ENCODE results near the gene NHLH1.
"Not testable (repeated sequence)": the region's sequence is repeated elsewhere in the genome, so short reads cannot be mapped to it uniquely, and the experiment has no call there.

NHLH1 gene

DNA sequence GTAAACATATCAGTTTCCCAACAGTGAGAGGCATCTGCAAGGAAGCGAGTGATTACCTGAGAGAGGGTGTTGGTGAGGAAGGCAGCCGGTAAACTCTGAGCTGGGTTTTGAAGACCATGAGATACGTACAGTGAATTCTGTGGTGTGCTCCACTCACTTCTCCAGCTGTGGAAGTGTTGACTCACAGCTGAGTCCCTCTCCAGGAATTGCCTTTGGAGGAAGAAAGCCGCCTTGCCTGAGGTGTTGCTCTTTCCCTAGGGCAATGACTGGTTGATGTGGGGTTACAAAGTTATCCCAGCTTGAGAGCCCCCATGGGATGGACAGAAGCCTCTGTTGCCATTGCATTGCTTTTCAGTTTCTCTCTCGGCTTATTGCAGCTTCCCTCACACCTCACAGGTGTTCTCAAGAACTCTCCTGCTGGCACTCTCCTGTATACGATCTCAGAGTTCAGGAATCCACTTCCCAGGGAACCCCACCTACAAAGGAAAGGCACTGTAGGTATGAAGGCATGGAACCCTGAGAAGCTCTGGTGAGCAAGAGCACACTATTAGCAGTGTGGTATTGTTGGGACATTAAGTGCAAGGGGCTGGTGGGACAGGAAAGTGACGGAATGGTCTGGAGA lies 10.8 kb downstream of the NHLH1 start:
- no peak for DNase-seq (ENCODE audit: low read depth, low spot score)

DNA sequence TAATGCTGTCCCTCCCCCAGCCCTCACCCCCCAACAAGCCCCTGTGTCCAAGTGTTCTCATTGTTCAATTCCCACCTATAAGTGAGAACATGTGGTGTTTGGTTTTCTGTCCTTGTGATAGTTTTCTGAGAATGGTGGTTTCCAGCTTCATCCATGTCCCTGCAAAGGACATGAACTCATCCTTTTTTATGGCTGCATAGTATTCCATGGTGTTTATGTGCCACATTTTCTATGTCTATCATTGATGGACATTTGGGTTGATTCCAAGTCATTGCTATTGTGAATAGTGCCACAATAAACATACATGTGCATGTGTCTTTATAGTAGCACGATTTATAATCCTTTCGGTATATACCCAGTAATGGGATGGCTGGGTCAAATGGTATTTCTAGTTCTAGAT lies 17.9 kb downstream of the NHLH1 start:
- not testable (repeated sequence) for DNase-seq (ENCODE audit: low read depth, low spot score)

DNA sequence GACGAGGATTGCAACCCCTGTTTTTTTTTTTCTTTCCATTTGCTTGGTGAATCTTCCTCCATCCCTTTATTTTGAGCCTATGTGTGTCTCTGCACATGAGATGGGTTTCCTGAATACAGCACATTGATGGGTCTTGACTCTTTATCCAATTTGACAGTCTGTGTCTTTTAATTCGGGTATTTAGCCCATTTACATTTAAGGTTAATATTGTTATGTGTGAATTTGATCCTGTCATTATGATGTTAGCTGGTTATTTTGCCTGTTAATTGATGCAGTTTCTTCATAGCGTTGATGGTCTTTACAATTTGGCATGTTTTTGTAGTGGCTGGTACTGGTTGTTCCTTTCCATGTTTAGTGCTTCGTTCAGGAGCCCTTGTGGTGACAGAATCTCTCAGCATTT lies 21.5 kb downstream of the NHLH1 start:
- DNase-seq (ENCODE audit: low read depth, low spot score): not testable (repeated sequence)

DNA sequence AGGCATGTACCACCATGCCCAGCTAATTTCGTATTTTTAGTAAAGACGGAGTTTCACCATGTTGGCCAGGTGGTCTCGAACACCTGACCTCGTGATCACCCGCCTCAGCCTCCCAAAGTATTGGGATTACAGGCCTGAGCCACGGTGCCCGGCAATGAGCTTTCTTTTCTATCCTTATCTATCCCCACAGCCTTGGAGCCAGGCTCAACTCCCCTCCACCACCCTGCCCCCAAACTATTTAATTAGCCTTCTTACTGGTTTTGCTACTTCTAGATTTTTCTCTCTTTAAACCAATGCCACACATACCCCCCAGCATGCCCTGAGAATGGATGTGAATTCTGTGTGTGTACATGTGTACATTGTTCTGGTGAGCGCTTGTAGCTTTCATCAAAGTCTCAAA lies 27.8 kb downstream of the NHLH1 start:
- no peak for DNase-seq (ENCODE audit: low read depth, low spot score)

DNA sequence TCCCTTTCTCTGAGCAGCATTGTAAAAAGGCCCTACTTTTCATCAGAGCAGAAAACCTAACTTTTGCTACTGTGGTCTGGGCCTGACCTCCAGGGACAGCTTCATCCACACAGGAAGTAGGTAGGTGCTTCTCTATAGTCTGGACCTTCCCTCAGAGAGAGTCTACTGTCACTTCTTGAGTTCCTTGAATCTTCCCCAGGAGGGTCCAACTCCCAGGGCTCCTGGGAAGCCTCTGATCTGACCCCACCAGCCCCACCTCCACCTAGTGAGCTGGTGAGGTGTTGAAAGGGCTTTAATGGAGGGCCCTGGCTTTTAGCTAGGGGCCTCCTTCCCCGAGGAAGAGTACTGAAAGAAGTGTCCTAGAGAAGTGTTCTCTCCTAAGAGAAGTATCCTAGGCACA lies 30.8 kb downstream of the NHLH1 start:
- no peak for DNase-seq (ENCODE audit: low read depth, low spot score)

DNA sequence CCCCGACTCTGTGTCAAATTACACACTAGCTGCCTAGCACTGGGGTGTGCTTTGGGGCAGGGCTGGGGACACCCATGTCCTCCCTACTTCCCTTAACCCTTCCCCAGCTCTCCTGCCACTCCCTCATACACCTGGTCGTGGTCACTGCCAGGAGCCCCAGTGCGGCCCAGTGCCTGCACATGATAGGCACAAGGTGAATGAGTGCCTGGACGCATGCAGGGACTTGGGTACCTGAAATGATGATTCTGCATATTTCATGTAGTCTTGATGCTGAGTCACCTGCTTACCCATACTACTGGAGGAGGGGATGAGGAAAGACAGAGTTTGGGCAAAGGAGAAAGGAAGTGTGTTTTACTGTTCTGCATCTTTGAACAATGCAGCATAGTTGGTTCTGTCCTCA lies 32.0 kb downstream of the NHLH1 start:
- DNase-seq (ENCODE audit: low read depth, low spot score): no peak

DNA sequence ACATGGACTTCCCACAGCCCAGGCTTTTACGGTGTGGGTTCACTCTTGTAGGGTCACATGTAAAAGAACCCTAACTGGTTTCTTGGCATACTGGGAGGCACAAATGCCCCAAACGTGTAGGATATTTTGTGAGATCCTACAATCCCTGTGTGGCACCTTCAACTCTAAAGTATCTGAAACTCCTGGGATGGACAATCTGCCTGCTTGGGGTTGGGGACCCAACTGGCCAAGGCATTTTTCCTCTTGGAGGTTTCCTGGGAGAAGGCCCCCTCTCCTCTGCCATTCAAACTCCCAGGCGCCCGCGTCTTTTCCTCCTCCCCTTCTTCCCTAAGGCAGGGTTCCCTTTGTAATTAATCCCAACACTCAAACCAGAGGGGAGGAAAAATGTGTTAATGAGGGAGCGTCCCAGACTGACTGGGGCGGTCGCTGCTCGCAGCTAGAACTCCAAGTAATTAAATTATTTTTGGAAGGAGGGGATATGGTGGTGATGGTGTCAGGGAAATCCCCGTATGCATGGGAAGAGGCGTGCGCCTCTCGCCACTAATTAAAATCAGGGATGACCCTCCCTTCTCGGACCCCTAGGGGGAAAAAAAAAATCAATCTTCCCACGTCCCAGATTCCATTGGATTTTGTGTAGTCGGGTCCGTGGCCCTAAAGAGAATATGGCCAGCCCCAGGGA lies 32.8 kb downstream of the NHLH1 start:
- no peak for DNase-seq (ENCODE audit: low read depth, low spot score)

DNA sequence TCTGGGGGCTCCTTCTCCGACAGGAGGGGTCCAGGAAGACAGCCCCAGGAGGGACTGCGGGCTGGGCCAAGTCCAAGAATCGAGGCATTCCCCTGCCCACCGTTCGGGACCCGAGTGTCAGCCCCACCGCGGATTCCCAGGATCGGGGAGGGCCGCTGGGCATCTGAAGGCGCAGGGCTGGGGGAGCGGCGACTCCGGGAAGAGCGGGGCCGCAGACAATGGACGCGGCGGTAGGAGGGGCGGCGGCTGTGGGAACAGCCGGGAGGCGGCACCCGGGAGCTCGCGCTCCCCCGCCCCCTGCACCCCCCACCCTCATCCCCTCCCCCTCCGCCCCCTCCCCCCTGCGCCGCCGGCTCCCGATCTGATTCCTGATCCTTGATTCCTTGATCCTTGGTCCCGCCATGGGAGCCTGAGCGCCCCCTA lies 33.4 kb downstream of the NHLH1 start, which contains the start of gene VANGL2:
Gene VANGL2 (plus strand): TSS at position 342 of the 423 bp plus-strand sequence. CDS start 15,274 bp downstream, outside the sequence.
- DNase-seq (ENCODE audit: low read depth, low spot score): no peak

DNA sequence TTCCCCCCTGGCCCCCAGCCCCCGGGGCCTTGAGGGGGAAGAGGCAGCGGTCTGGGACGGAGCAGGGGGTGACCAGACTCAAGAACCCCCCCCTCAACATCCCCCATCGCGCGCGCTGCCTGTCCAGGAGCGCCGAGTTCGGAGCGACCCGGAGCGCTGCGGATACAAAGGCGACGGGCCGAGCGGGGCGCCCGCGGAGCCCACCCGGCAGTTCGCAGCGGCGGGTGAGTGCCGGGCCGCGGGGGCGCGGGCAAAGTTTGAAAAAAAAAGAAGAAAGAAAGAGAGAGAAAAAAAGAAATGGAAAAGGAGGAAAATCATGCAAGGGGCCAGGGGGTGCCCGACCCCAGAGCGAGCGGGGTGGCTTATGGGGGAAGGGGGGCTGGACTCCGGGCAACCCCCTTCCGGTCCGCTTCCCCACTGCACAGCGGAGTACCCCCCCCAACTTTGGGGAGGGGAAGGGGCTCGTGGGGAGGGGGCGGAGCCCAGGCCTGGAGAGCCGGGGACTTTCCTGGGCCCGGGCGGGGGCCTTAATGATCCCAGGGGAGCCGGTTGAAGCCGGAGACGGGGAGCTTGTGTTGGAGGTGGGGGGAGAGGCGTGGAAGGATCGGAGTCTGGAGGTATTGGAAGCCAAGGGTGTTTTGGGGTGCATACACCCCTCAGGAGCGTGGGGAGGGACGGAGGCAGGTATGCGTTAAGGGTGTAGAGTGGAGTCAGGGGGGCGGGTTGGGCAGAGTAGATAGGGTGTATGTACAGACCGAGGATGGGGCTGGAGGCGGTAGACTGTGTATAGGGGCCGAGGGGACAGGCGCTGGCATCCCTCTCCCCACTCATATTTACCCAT lies 34.0 kb downstream of the NHLH1 start:
- DNase-seq (ENCODE audit: low read depth, low spot score): no peak

DNA sequence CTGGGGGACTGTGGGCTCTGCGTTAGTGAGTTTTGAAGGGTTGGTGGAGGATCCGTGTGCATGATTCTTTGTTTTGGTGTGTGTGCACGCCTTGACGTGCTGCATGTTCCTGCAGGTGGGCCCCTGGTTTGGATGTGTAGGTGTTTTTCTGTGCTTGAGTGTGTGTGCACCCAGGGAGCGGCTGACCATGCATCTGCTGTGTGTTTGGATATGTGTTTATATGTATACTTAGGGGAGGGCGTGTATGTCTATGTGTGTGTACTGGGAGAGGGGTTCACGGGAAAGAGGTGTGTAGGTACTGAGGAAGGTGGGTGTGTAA lies 34.6 kb downstream of the NHLH1 start:
- DNase-seq (ENCODE audit: low read depth, low spot score): no peak

DNA sequence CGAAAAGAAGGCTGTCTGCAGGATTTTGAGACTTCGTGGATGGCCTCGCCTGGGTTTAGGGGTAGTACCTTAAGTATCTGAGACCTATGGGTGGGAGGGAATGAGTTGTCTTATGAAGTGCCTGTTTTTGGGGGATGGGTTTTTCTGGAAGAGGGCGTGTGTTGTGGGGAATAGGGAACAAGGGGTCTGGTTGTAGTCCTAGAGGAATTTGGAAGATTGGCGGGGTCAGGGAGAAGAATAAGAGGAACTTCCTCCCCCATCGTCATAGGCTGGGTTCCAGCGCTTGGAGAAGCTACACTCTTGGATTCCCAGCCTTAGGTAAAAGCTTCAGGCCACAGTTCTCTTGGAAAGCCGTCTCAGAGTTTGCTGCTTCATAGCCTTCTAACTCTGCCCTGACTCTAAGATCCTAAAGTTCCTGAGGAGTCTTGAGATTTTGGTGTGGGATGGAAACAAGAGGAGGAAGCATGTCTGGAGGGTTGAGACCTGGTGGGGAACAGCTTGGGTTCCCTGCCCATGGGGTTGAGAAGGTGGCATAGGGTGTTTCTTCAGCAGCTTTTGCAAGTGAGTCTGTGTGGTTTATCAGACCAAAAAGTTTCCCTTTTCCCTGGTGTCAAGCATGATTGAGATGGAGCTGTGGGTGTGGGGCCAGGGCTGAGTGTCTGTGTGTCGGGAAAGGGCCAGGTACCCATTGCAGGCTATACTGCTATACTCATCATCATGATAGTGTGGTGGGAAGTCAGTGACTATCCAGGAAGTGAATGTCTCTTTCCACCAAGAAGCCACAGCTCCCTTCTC lies 35.3 kb downstream of the NHLH1 start:
- no peak for DNase-seq (ENCODE audit: low read depth, low spot score)

DNA sequence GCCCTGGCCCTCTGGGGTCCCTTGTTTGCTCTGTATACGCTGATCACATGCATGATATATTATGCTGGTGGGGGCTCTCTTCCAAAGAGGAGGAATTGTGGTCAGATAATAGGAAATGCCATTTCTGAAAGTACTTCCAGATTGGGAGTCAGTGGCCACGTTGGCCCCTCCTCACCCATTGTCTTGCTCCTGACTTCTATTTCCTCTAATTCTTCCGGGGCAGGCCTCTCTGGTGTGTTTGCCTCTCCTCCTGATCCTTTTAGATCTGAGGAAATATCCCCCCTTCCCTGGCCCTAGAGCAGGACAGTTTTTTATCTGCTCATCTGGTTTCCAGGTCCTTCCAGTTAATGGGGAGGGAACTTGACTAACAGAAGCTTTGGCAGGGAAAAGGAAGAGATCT lies 36.4 kb downstream of the NHLH1 start:
- DNase-seq (ENCODE audit: low read depth, low spot score): no peak

DNA sequence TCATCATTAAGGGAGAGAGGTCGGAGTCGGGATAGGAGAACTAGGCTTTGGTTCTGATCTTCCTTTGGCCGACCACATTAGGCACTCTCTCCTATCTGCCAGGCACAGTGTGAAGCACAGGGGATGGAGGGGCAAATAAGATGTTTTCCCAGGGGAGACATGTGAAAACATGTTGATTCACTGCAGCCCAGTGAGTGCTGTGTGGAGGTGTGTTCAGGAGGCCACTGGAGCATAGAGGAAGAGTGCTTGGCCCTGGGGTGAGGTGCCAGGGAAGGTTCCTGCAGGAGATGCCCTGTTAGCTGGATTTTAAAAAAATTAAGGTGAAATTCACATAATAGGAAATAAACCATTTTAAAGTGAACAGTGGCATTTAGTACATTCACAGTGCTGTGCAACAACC lies 37.2 kb downstream of the NHLH1 start:
- no peak for DNase-seq (ENCODE audit: low read depth, low spot score)

DNA sequence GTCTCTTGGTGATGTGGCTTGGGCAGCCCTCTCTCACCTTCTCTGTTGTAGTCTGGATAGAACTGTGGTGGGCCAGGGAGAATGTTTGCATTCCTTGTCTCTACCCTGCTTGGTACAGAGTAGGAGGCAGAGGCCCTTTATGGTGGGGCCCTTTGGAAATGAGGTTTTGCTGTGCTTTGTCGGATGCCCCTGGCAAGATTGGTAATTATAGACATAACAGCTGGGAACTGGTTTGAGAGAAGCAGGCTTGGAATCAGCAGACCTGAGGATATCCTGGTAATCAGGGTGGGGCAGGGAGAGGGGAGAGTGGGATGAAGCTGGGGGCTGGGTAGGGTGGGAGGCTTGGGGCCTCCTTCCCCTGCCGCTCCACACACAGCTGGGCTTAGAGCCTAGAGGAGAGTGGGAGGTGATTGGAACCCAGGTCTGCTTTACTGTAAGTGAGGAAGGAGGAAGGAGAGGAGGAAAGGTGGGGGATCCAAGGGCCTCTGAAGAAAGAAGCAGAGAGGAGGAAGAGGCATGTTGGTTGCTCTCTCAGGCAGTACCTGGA lies 38.5 kb downstream of the NHLH1 start:
- DNase-seq (ENCODE audit: low read depth, low spot score): no peak

DNA sequence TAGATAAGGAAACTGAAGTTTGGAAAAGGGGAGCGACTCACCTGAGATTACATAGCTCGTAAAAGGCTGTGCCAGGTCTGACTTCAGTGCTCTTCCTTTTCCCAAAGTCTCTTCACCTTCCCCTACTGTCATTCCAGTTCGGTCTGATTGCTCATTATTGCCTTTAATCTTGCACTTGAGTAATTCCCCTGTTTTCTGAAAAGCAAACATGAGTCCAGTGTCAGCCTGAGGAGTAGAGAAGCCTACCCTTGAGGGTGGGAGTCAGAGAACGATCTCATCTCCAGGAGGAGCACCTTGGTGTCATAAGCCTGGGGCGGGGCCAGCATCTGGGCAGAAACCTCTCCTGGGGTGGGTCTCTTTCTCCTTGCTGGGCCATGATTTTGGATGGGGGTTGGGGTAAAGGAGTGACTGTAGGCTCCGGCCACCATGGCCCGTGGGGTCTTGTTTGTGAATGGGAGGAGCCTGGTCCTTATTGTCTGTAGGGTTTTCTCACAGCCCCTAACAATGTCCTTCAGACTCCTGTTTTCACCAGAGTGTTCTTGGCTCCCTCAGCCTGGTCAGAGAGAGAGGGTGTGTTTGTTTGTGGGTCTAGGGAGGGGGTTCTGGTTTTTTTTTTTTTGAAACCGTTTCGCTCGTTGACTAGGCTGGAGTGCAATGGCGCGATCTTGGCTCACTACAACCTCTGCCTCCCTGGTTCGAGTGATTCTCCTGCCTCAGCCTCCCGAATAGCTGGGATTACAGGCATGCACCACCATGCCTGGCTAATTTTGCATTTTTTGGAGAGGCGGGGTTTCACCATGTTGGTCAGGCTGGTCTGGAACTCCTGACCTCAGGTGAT lies 39.5 kb downstream of the NHLH1 start:
- DNase-seq (ENCODE audit: low read depth, low spot score): no peak

DNA sequence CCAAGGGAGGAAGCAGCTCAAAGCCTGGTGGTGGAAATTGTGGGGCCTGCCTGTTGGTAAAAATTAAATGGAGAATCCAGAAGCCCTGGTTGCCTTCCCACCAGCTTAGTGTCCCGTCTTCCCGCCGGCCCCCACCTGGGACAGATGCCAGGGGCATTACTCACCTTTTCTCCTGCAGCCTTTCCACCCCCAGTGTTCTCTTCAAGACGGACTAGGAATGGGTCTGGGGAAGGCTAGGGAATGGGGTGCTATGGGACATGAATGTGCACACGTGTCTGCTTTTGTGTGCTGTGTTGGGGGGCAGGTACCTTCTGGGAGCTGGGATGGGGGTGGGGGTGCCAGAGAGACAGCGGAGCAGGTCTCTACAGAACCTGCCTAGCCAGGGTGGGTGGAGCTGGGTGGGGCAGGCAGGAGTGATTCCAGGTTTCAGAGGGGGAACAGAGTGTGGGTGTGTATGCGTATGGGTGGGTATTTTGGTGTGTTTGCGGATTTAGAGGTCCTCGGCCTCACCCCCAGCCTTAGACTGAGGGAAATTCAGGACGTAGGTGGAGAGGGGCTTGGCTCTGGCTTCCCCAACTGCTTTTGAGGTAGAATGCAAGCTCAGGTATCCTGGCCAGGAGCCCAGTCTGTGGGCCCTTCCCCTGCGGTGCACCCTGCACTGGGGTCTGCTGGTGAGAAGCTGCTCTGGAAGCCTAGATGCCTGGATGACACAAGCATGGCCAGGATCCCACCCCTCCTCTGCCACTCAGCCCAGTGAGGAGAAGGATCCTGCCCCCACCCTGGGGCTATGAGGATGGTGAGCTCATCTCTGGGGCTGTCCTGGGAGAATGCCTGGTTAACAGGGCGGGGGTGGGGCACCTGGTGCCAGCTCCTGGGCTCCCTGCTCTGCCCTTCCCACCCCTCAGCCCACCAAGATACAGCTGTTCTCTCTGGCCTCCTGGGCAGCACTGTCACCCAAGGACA lies 41.2 kb downstream of the NHLH1 start:
- DNase-seq (ENCODE audit: low read depth, low spot score): no peak

DNA sequence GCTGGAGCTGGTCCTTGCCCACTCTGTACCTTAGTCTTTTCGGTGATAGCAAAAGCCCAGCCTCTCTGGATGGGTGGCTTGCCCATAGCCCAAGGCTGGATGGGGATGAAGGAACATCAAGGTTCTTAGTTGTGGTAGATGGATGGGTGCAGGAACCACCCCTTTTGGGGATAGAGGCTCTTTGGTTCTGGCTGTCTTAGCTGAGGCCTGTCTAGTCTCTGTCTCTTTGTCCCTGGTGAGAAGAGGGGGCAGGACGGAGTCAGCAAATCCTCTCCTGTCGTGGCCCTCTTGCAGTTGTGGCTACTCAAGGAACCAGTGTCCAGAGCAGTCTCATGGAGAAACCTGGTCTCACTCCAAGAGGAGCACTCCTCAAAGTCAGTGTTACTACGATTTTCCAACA lies 42.0 kb downstream of the NHLH1 start:
- no peak for DNase-seq (ENCODE audit: low read depth, low spot score)

DNA sequence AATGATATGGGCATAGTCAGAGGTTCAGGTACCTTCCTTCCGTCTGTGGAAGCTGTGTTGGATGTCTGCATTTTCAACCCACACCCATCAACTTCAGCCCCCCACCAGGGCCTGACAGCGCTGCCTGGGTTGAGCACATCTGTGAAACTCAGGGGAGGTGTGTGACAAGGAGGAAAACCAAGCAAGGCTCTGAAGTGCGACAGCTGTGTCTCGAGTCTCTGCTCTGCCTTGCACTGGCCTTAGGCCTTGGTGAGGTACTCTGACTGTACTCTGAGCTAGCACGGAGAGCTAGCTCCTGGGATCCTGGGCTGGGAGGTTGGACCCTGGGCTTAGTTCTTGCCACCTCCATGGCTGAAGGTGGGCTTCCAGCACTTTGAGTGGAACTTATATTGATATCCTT lies 42.6 kb downstream of the NHLH1 start:
- DNase-seq (ENCODE audit: low read depth, low spot score): no peak

DNA sequence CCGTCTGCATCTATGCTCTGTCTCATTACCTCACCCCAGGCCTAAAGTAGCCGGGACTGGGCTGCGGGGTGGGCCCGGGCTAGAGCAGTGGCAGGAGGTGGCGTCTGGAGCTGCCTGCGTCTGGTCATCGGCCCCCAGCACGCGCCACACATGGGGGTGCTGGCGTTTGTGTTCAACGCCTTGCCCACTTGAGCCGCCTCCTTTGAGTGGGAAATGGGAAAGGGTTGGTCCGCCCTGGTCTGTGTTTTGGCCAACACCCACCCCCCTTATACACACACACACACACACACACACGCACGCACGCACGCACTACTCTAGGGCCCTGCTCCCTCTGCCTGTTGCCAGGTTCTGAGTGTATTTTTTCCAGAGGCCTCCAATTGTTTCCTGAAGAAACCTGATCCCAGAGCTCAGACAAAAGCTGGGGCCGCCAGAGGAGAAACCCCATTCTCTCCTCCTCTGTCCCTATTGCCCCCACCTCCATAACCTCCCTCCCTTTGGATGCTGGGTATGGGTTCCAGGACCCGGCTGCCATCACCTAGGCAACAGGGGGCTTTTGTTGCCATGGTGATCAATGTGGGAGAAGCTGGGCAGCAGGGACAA lies 43.6 kb downstream of the NHLH1 start:
- no peak for DNase-seq (ENCODE audit: low read depth, low spot score)

All from smooth muscle cell of the brain vasculature (primary cell).